WTC11 (cell line): Measurements from ENCODE around the gene TLE7. TPM values are rescaled to one million over a fixed set of nuclear protein-coding genes. Genes with fewer than 3 reads are reported as not detected.

Experiments used
- ATAC-seq: fragments of 200-7000 bp; cut with Tn5 transposase; 2 replicates; pipeline ENCODE4 v1.10.0; 2021; ENCODE audit warnings: mild to moderate bottlenecking, moderate library complexity
- CTCF ChIA-PET: fragments of 300-600 bp; sonication (Branson Sonifier 250); formaldehyde crosslinking; loops from one replicate; lab custom pipeline; 2021; ENCODE audit warnings: antibody characterized with exemption; lab: Charles Lee
- POLR2A ChIA-PET: fragments of 350-600 bp; sonication (Branson Sonifier 250); formaldehyde crosslinking; loops from one replicate; lab custom pipeline; 2021; ENCODE audit warnings: antibody characterized with exemption; lab: Charles Lee
- DNase-seq: peaks from one replicate; pipeline ENCODE4 v3.0.0; 2021; ENCODE audit warnings: low spot score
- H3K27ac Mint-ChIP-seq: 2 replicates; pipeline ENCODE4 v1.8.0; 2021; ENCODE audit warnings: mixed read lengths
- H3K27me3 Mint-ChIP-seq: 2 replicates; pipeline ENCODE4 v1.8.0; 2021; ENCODE audit warnings: low read depth, mild to moderate bottlenecking, moderate library complexity, mixed read lengths
- H3K36me3 Mint-ChIP-seq: 2 replicates; pipeline ENCODE4 v1.8.0; 2021; ENCODE audit warnings: mixed read lengths
- H3K4me1 Mint-ChIP-seq: 2 replicates; pipeline ENCODE4 v1.8.0; 2022; ENCODE audit warnings: mixed read lengths
- H3K4me3 Mint-ChIP-seq: 2 replicates; pipeline ENCODE4 v1.8.0; 2021; ENCODE audit warnings: mild to moderate bottlenecking, moderate library complexity, mixed read lengths
- H3K9me3 Mint-ChIP-seq: 2 replicates; pipeline ENCODE4 v1.8.0; 2021; ENCODE audit warnings: mixed read lengths
- ATF1 ChIP-seq: sonication (generic); formaldehyde crosslinking; IDR thresholded peaks from 2 replicates; pipeline ENCODE4 v1.8.1; 2023; ENCODE audit warnings: mild to moderate bottlenecking, moderate library complexity, missing genetic modification reagents
- ESRRA ChIP-seq: sonication (generic); formaldehyde crosslinking; IDR thresholded peaks from 2 replicates; pipeline ENCODE4 v1.8.1; 2022; ENCODE audit warnings: mild to moderate bottlenecking, missing genetic modification reagents, borderline replicate concordance
- FOXJ3 ChIP-seq: sonication (generic); formaldehyde crosslinking; IDR thresholded peaks from 2 replicates; pipeline ENCODE4 v1.9.0; 2021; ENCODE audit warnings: missing genetic modification reagents, mild to moderate bottlenecking, borderline replicate concordance
- FOXK1 ChIP-seq: sonication (generic); formaldehyde crosslinking; IDR thresholded peaks from 2 replicates; pipeline ENCODE4 v1.8.0; 2022; ENCODE audit warnings: mild to moderate bottlenecking, moderate library complexity, missing genetic modification reagents
- HMGA2 ChIP-seq: fragments of 250-450 bp; sonication (Bioruptor Pico); IDR thresholded peaks from 2 replicates; pipeline ENCODE4 v1.4.0; 2021; ENCODE audit warnings: mild to moderate bottlenecking, moderate library complexity
- IRF2 ChIP-seq: sonication (generic); formaldehyde crosslinking; IDR thresholded peaks from 2 replicates; pipeline ENCODE4 v1.8.0; 2022; ENCODE audit warnings: low read depth, missing genetic modification reagents, borderline replicate concordance
- JAZF1 ChIP-seq: fragments of 250-450 bp; sonication (Bioruptor Pico); IDR thresholded peaks from 2 replicates; pipeline ENCODE4 v1.9.0; 2021; ENCODE audit warnings: moderate library complexity, mild to moderate bottlenecking, inconsistent platforms
- MXD4 ChIP-seq: fragments of 250-450 bp; sonication (Bioruptor Pico); IDR thresholded peaks from 2 replicates; pipeline ENCODE4 v1.8.0; 2021; ENCODE audit warnings: mild to moderate bottlenecking, moderate library complexity, borderline replicate concordance
- NFATC4 ChIP-seq: fragments of 250-450 bp; sonication (Bioruptor Pico); IDR thresholded peaks from 2 replicates; pipeline ENCODE4 v1.9.0; 2021; ENCODE audit warnings: mild to moderate bottlenecking
- NFYB ChIP-seq: sonication (generic); formaldehyde crosslinking; conservative IDR thresholded peaks from 2 replicates; pipeline ENCODE4 v1.8.0; 2022; ENCODE audit warnings: low read depth, missing genetic modification reagents
- OVOL2 ChIP-seq: fragments of 250-450 bp; sonication (Bioruptor Pico); IDR thresholded peaks from 2 replicates; pipeline ENCODE4 v1.9.0; 2021; ENCODE audit warnings: mild to moderate bottlenecking, borderline replicate concordance
- RELA ChIP-seq: sonication (generic); formaldehyde crosslinking; IDR thresholded peaks from 2 replicates; pipeline ENCODE4 v1.8.1; 2022; ENCODE audit warnings: missing genetic modification reagents, mild to moderate bottlenecking, borderline replicate concordance
- SMAD3 ChIP-seq: sonication (generic); formaldehyde crosslinking; IDR thresholded peaks from 2 replicates; pipeline ENCODE4 v1.8.0; 2022; ENCODE audit warnings: missing genetic modification reagents, mild to moderate bottlenecking, borderline replicate concordance
- TEAD1 ChIP-seq: sonication (generic); formaldehyde crosslinking; IDR thresholded peaks from 2 replicates; pipeline ENCODE4 v1.8.0; 2022; ENCODE audit warnings: mild to moderate bottlenecking, missing genetic modification reagents
- TEAD4 ChIP-seq: sonication (generic); formaldehyde crosslinking; IDR thresholded peaks from 2 replicates; pipeline ENCODE4 v1.8.0; 2022; ENCODE audit warnings: mild to moderate bottlenecking, missing genetic modification reagents
- TP53 ChIP-seq: sonication (generic); formaldehyde crosslinking; IDR thresholded peaks from 2 replicates; pipeline ENCODE4 v1.8.1; 2023; ENCODE audit warnings: mild to moderate bottlenecking, missing genetic modification reagents
- ZBTB21 ChIP-seq: sonication (generic); formaldehyde crosslinking; IDR thresholded peaks from 2 replicates; pipeline ENCODE4 v1.8.1; 2023; ENCODE audit warnings: mild to moderate bottlenecking, missing genetic modification reagents, borderline replicate concordance
- ZNF138 ChIP-seq: sonication (generic); formaldehyde crosslinking; conservative IDR thresholded peaks from 2 replicates; pipeline ENCODE4 v1.8.1; 2022; ENCODE audit warnings: mild to moderate bottlenecking, moderate library complexity, missing genetic modification reagents
- ZNF219 ChIP-seq: sonication (generic); formaldehyde crosslinking; IDR thresholded peaks from 2 replicates; pipeline ENCODE4 v1.8.0; 2023; ENCODE audit warnings: missing genetic modification reagents, mild to moderate bottlenecking, borderline replicate concordance
- ZNF396 ChIP-seq: fragments of 250-450 bp; sonication (Bioruptor Pico); IDR thresholded peaks from 2 replicates; pipeline ENCODE4 v1.8.0; 2021; ENCODE audit warnings: mild to moderate bottlenecking, moderate library complexity, borderline replicate concordance
- ZNF512 ChIP-seq: sonication (generic); formaldehyde crosslinking; IDR thresholded peaks from 2 replicates; pipeline ENCODE4 v1.8.1; 2022; ENCODE audit warnings: missing genetic modification reagents, borderline replicate concordance
- total RNA-seq: library from RNA; stranded (reverse); gene quantifications from 3 replicates; pipeline ENCODE4 v1.2.3, GENCODE V29; 2021
- TF ChIP-seq, protein P1 (sequence below): sonication (generic); formaldehyde crosslinking; IDR thresholded peaks from 2 replicates; pipeline ENCODE4 v1.8.0; 2023; ENCODE audit warnings: missing genetic modification reagents
- TF ChIP-seq, protein P2 (sequence below): sonication (generic); formaldehyde crosslinking; IDR thresholded peaks from 2 replicates; pipeline ENCODE4 v1.8.1; 2022; ENCODE audit warnings: low read depth, mild to moderate bottlenecking, moderate library complexity, missing genetic modification reagents, borderline replicate concordance
- TF ChIP-seq, protein P3 (sequence below): fragments of 250-450 bp; sonication (Bioruptor Pico); IDR thresholded peaks from 2 replicates; pipeline ENCODE4 v1.9.0; 2021; ENCODE audit warnings: mild to moderate bottlenecking

Gene TLE7
- total RNA-seq, 1 experiment from 2014 or later: 0.55 TPM

DNA sequence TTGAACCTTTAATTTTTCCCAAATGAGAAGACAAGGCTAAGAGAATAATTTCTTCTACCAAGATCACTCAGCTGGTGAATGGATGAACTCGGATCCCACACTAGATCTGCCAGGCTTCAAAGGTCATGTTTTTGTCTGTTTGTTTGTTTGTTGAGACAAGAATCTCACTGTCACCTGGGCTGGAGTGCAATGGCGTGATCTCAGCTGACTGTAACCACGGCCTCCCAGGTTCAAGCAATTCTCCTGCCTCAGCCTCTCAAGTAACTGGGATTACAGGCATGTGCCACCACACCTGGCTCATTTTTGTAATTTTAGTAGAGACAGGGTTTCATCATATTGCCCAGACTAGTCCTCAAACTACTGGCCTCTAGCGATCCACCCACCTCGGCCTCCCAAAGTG is 40.7 kb upstream of the TLE7 start (continued):
- no peak for TF ChIP-seq ZNF138 (CRISPR knock-in tag)
- TF ChIP-seq HMGA2 (CRISPR knock-in tag): no peak
- TF ChIP-seq, protein P1, sequence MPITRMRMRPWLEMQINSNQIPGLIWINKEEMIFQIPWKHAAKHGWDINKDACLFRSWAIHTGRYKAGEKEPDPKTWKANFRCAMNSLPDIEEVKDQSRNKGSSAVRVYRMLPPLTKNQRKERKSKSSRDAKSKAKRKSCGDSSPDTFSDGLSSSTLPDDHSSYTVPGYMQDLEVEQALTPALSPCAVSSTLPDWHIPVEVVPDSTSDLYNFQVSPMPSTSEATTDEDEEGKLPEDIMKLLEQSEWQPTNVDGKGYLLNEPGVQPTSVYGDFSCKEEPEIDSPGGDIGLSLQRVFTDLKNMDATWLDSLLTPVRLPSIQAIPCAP (CRISPR knock-in tag): no peak
- TF ChIP-seq FOXJ3 (CRISPR knock-in tag): no peak
- TF ChIP-seq IRF2: no peak

DNA sequence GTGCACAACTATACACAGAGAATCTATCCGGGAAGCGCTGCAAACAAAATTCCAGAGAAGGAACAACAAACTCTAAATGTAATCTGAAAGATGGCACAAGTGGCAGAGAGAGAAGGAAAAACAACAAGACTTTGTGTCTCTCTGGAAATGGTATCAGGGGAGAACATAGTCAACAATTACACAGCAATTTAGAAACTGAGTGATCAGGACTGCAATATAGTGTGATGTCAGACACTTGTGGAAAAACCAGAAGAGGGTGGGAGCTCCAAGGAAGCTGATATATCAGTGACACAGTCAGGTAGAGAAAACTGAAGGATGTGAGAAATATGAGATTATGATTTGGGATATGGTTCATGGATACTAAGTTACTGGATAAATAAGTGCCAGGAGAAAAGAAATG is 39.1 kb upstream of the TLE7 start:
- Mint-ChIP-seq H3K27ac (no peak overlapping the region), H3K36me3 (no peaks in the 10 kb centered on the region), H3K27me3 (no peaks in the 10 kb centered on the region; the same call in 1 of the 2 replicates), H3K4me1 (peaks cover 13% of the 10 kb centered on the region), H3K4me3 (no peak overlapping the region), H3K9me3 (no peaks in the 10 kb centered on the region)
- ATAC-seq (no peak), DNase-seq (no peak)
- TF ChIP-seq ATF1 (CRISPR knock-in tag) (no peak), TEAD4 (CRISPR knock-in tag) (no peak), ESRRA (no peak), OVOL2 (CRISPR knock-in tag) (no peak), ZNF396 (no peak), ZNF219 (no peak), JAZF1 (CRISPR knock-in tag) (no peak), MXD4 (no peak), SMAD3 (CRISPR knock-in tag) (no peak)
- TF ChIP-seq, protein P2, sequence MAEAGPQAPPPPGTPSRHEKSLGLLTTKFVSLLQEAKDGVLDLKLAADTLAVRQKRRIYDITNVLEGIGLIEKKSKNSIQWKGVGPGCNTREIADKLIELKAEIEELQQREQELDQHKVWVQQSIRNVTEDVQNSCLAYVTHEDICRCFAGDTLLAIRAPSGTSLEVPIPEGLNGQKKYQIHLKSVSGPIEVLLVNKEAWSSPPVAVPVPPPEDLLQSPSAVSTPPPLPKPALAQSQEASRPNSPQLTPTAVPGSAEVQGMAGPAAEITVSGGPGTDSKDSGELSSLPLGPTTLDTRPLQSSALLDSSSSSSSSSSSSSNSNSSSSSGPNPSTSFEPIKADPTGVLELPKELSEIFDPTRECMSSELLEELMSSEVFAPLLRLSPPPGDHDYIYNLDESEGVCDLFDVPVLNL: no peak
- ChIA-PET CTCF (no interaction called here), POLR2A (no interaction called here)

- H3K27ac Mint-ChIP-seq: no peak overlapping the region
- peak; percentile 35 for DNase-seq
Measured at GRCh38 chr16:71479420-71479819, 37.6 kb upstream of the TLE7 start.

DNA sequence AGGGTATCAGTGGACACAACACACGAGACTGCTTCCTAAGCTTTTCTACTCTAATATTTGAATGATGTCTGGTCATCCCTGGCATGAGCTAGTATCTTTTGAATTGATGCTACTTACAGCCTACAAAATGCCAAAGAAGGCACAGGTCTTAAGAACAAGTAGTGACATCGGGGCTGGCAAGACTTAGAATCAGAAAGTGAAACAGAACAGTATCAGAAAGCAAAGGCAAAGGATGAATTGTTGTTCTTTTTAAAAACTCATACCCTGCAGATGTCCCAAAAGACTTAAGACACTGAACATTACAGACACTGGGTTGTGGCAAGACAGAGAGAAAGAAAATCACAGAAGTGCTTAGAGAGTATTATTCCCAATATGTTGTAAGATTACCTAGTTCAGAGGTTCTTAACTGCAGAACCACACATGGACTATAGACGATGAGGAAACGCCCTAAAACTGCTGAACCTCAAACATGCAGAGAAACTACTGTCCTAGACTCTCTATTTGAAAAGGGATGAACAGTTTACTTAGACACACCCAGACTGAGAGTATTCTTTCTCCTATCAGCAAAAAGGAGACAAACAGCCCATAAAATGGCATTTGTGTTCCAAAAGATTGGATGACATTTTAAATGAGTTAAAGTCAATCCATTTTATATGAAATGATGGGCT is 34.7 kb upstream of the TLE7 start:
- no peak for DNase-seq
- POLR2A ChIA-PET: no interaction called here
- ATAC-seq: no peak
- CTCF ChIA-PET: interaction anchor here (0.6 to 1.3 kb wide), 2 partner anchors 23 to 90 kb away, joined by 4 to 5 read pairs; no protein-coding TSS in a partner anchor
- Mint-ChIP-seq H3K9me3 (no peaks in the 10 kb centered on the region), H3K4me1 (no peaks in the 10 kb centered on the region), H3K36me3 (no peaks in the 10 kb centered on the region), H3K27me3 (no peaks in the 10 kb centered on the region; the same call in 1 of the 2 replicates), H3K4me3 (no peak overlapping the region), H3K27ac (no peak overlapping the region)
- TF ChIP-seq TP53 (CRISPR knock-in tag) (no peak), TEAD1 (CRISPR knock-in tag) (no peak), ZBTB21 (CRISPR knock-in tag) (no peak), IRF2 (no peak), ZNF512 (CRISPR knock-in tag) (no peak), FOXK1 (CRISPR knock-in tag) (no peak), ZNF396 (no peak), HMGA2 (CRISPR knock-in tag) (no peak), ESRRA (no peak), RELA (CRISPR knock-in tag) (no peak)

More at GRCh38 chr16:71479420-71479819, 37.6 kb upstream of the TLE7 start:
- TF ChIP-seq ESRRA (no peak), NFATC4 (CRISPR knock-in tag) (no peak), NFYB (no peak)
- TF ChIP-seq, protein P3, sequence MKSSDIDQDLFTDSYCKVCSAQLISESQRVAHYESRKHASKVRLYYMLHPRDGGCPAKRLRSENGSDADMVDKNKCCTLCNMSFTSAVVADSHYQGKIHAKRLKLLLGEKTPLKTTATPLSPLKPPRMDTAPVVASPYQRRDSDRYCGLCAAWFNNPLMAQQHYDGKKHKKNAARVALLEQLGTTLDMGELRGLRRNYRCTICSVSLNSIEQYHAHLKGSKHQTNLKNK (CRISPR knock-in tag): no peak
- TF ChIP-seq, all 79 proteins: peak for 0
- ATAC-seq: peak; percentile 84
- Mint-ChIP-seq H3K27me3 (no peaks in the 10 kb centered on the region), H3K9me3 (no peaks in the 10 kb centered on the region), H3K4me3 (no peak overlapping the region), H3K4me1 (peaks cover 8% of the 10 kb centered on the region), H3K36me3 (no peaks in the 10 kb centered on the region)
- ChIA-PET POLR2A (interaction anchor here (0.6 to 1.0 kb wide), 2 partner anchors 8 to 11 kb away, joined by 3 read pairs; no protein-coding TSS in a partner anchor), CTCF (interaction anchor here (0.6 to 1.7 kb wide), 24 partner anchors 11 to 889 kb away, joined by 3 to 42 read pairs (median 6); partner anchors contain the start of genes CHST4, MARVELD3 and ZNF23)
